Right atrium auricular region (tissue), 2 donors: Measurements from ENCODE around the gene SPPL2C. TPM values are rescaled to one million over a fixed set of nuclear protein-coding genes. Genes with fewer than 3 reads are reported as not detected.

Source experiments
- DNase-seq: peaks from one replicate; pipeline ENCODE4 v3.0.0-alpha.2; 2019; ENCODE audit warnings: low spot score
- H3K27ac ChIP-seq, 2 donors: fragments of 200-600 bp; sonication (generic); 1 replicate in 1 of 2; 2 replicates in 1 of 2; pipeline ENCODE4 v1.5.1; 2016 to 2019
- H3K27me3 ChIP-seq, 2 donors: fragments of 200-600 bp; sonication (generic); one replicate each; pipeline versions ENCODE4 v1.5.1 to v1.6.0; 2017 to 2019
- H3K36me3 ChIP-seq: fragments of 200-600 bp; sonication (generic); one replicate; pipeline ENCODE4 v1.5.1; 2016
- H3K4me1 ChIP-seq, 2 donors: fragments of 200-600 bp; sonication (generic); one replicate each; pipeline versions ENCODE4 v1.5.1 to v1.6.0; 2017 to 2019
- H3K4me3 ChIP-seq, 2 donors: fragments of 200-600 bp; sonication (generic); 1 replicate in 1 of 2; 2 replicates in 1 of 2; pipeline ENCODE4 v1.5.1; 2017 to 2019; ENCODE audit warnings: mild to moderate bottlenecking in 1 of 2, moderate library complexity in 1 of 2
- H3K9me3 ChIP-seq, 2 donors: fragments of 200-600 bp; sonication (generic); one replicate each; pipeline ENCODE4 v1.5.1; 2019
- total RNA-seq, 2 donors: library from RNA; depleted of rRNA; stranded (reverse); fragments of >200 nt; gene quantifications; one replicate each; pipeline ENCODE4 v1.1.0, GENCODE V29; 2016
- TF ChIP-seq, protein P1 (sequence below), 2 donors: fragments of 200-600 bp; sonication (generic); IDR thresholded peaks; one replicate each; pipeline ENCODE4 v1.5.1; 2019; ENCODE audit warnings: antibody characterized with exemption in 2 of 2

The SPPL2C gene
- total RNA-seq, 2 donors from 2014 or later = not detected

DNA sequence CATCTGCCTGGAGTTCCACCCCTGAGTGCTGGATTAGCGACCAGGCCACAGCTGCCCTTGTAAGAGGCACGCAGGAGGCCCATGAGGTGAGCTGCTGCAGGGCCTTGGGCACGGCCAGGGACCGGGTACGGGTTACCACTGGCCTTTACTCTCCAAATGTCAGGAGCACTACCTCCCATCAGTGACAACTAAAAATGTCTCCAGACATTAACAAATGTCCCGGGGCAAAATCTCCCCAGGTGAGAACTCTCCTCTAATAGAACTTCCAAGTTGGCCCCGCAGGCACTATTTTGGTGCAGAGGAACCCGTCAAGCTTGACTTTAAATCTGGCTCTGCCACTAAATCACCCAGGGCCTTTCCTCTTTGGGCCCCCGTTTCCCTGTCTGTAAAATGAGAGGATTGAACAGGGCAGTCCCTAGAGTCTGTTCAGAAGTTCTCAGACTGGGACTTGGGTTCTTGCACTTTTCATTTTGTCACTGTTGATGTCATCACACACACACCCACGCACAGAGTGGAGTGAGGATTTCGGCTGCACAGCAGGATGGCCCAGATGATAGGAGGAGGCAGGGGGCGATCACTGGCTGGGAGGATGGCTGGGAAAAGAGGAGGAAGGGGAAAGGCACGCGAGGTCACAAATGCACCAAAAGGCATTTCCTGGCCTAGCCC is 25.1 kb downstream of the SPPL2C start:
- DNase-seq = no peak
- TF ChIP-seq, protein P1, sequence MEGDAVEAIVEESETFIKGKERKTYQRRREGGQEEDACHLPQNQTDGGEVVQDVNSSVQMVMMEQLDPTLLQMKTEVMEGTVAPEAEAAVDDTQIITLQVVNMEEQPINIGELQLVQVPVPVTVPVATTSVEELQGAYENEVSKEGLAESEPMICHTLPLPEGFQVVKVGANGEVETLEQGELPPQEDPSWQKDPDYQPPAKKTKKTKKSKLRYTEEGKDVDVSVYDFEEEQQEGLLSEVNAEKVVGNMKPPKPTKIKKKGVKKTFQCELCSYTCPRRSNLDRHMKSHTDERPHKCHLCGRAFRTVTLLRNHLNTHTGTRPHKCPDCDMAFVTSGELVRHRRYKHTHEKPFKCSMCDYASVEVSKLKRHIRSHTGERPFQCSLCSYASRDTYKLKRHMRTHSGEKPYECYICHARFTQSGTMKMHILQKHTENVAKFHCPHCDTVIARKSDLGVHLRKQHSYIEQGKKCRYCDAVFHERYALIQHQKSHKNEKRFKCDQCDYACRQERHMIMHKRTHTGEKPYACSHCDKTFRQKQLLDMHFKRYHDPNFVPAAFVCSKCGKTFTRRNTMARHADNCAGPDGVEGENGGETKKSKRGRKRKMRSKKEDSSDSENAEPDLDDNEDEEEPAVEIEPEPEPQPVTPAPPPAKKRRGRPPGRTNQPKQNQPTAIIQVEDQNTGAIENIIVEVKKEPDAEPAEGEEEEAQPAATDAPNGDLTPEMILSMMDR (IDR thresholded peaks at IDR 0.05) = no peak
- Histone ChIP-seq H3K4me1 (no peaks in the 10 kb centered on the region), H3K27ac (no peak overlapping the region), H3K9me3 (no peaks in the 10 kb centered on the region), H3K36me3 (no peaks in the 10 kb centered on the region), H3K27me3 (no peaks in the 10 kb centered on the region), H3K4me3 (no peak overlapping the region)

DNA sequence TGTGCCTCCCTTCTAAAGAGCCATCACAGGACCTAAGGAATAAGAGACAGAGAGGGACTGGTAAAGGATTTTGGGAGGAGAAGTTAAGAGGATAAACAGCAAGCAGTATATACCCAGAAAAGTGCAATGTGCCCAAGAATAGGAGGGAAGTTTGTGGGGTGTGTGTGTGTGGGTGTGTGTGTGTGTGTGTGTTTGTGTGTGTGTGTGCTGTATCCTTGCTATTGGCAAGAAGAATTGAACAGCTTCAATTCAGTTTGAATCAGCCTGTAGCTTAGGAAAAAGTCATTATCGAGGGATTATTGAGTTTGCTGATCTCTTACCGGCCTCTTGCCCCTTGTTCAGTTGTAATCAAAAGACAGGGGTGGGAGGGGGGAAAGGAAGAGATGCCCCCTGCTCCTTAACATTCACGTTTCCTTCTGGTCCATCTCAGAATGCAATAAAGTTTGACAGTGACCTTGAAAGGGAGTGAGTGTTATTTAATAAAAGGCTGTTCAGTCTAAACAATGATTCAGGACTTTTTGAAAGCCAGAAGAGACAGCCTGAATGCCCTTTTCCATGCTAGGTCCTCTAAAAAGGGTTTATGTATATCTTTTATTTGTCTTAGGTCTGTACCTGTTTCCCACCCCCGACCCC is 25.8 kb downstream of the SPPL2C start:
- Histone ChIP-seq H3K9me3 (no peaks in the 10 kb centered on the region), H3K27ac (no peak overlapping the region), H3K4me3 (no peak overlapping the region), H3K27me3 (no peaks in the 10 kb centered on the region), H3K4me1 (no peaks in the 10 kb centered on the region), H3K36me3 (no peaks in the 10 kb centered on the region)
- DNase-seq = no peak
- TF ChIP-seq, protein P1 (IDR thresholded peaks at IDR 0.05) = no peak

DNA sequence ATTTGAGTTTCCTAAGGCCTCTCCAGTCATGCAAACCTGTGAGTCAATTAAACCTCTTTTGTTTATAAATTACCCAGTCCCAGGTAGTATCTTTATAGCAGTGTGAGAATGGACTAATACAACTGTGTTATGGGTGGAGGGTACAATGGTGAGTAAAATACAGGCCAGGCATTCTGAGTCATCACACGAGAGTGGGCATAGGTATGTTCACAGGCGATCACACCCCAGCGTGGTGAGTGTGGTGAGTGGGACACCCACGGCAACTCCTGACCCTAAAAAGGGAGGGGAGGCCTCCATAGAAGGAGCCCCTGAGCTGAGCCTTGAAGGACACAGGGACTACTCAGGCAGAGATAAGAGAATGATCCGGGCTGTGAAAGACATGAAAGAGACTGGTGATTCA is 27.0 kb downstream of the SPPL2C start:
- TF ChIP-seq, protein P1 (IDR thresholded peaks at IDR 0.05) = no peak
- no peak for DNase-seq
- no peak overlapping the region for H3K27ac ChIP-seq
- no peaks in the 10 kb centered on the region for H3K27me3 ChIP-seq
- no peaks in the 10 kb centered on the region for H3K4me1 ChIP-seq
- no peaks in the 10 kb centered on the region for H3K36me3 ChIP-seq
- no peaks in the 10 kb centered on the region for H3K9me3 ChIP-seq
- H3K4me3 ChIP-seq = no peak overlapping the region

DNA sequence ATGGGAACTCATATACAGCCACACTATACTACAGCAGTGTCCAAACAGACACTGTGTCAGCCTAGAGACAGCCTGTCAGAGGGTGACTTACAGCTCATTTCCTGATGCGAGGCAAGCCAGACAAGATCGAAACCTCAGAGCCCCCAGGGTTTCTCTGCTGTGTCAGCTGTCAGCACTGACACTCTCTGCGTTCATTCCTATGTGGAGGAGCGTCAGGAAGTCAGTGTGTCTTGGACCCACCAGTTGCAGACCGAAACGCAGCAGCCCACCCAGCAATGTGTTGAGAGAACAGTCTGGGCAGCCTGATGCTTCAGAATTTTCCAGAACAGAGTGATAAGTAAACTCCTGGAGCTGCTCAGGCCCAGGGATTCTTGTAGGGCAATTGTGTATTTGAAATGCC is 29.0 kb downstream of the SPPL2C start:
- no peak overlapping the region for H3K4me3 ChIP-seq
- H3K27ac ChIP-seq = no peak overlapping the region
- TF ChIP-seq, protein P1 (IDR thresholded peaks at IDR 0.05) = no peak
- no peak for DNase-seq
- H3K27me3 ChIP-seq = no peaks in the 10 kb centered on the region
- no peaks in the 10 kb centered on the region for H3K9me3 ChIP-seq
- no peaks in the 10 kb centered on the region for H3K4me1 ChIP-seq
- no peaks in the 10 kb centered on the region for H3K36me3 ChIP-seq

DNA sequence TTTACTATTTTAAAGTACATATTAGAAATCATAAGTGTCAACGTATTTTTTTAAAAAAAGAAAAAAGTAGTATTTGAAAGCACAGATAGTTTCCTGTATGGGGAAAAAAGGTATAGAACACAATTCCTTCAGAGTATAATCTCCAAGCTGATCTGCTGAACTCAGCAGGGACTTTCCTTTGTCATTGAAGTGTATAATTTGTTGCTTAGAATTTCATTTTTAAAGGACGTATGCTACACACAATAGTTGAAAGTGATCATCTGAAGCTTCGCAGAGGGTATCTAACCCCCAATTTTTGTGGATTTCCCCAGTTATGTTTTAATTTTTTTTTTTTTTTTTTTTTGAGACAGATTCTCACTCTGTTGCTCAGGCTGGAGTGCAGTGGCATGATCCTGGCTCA is 29.5 kb downstream of the SPPL2C start:
- Histone ChIP-seq H3K27ac (no peak overlapping the region), H3K4me3 (no peak overlapping the region), H3K9me3 (no peaks in the 10 kb centered on the region), H3K27me3 (no peaks in the 10 kb centered on the region), H3K4me1 (no peaks in the 10 kb centered on the region), H3K36me3 (no peaks in the 10 kb centered on the region)
- DNase-seq = no peak
- TF ChIP-seq, protein P1 (IDR thresholded peaks at IDR 0.05) = no peak
